Rectal smooth muscle tissue (tissue), 1 donor: ENCODE measurements around the gene AANAT.

Experiments used
- H3K27ac ChIP-seq: one replicate; pipeline ENCODE4 v1.7.0; 2013; ENCODE audit warnings: low read depth, low read length, inconsistent platforms
- H3K27me3 ChIP-seq: one replicate; pipeline ENCODE4 v1.7.0; 2013; ENCODE audit warnings: low read length; ENCODE audit not compliant: control insufficient read depth, insufficient read depth
- H3K36me3 ChIP-seq: one replicate; pipeline ENCODE4 v1.7.0; 2013; ENCODE audit warnings: low read length; ENCODE audit not compliant: control insufficient read depth, insufficient read depth
- H3K4me1 ChIP-seq: one replicate; pipeline ENCODE4 v1.7.0; 2013; ENCODE audit warnings: low read length; ENCODE audit not compliant: control insufficient read depth, insufficient read depth
- H3K4me3 ChIP-seq: one replicate; pipeline ENCODE4 v1.7.0; 2013; ENCODE audit warnings: low read length
- H3K9ac ChIP-seq: one replicate; pipeline ENCODE4 v1.7.0; 2013; ENCODE audit warnings: low read length

AANAT gene

GRCh38 chr17:76487451-76488192 is 20.2 kb downstream of the AANAT start:
- no peaks in the 10 kb centered on the region for H3K27me3 ChIP-seq
- H3K4me3 ChIP-seq: no peak overlapping the region
- no peak overlapping the region for H3K27ac ChIP-seq
- no peaks in the 10 kb centered on the region for H3K36me3 ChIP-seq
- H3K4me1 ChIP-seq: no peaks in the 10 kb centered on the region
- no peak overlapping the region for H3K9ac ChIP-seq

DNA sequence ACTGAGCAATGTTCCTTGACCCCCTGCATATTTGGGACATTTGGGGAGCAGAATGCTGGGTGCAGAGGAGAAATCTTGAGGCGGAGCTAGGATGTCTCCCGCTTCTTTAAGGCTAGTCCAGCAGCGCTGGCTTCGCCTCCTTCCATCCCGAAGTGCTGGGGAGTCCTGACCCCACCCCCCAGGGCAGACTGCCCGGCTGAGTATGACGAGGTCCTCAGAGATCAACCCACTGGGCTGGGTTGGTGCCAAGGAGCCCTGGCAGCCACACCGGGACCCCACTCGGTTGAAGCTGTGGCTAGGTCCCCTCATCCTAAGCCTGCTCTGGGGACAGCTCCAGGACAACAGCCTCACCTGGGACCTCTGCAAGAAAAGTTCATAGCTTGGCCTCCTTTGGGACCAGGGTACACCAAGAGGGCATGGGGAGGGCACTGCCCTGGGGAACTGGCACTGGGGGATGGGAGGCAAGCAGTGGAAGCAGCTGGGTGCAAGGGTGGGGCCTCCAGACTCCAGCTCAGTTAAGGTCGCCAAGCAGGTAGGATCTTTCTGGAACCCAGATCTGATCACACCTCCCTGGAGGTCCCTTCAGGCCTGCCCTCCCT is 22.8 kb downstream of the AANAT start:
- Histone ChIP-seq H3K27ac (no peak overlapping the region), H3K27me3 (no peaks in the 10 kb centered on the region), H3K9ac (no peak overlapping the region), H3K4me1 (no peaks in the 10 kb centered on the region), H3K36me3 (no peaks in the 10 kb centered on the region), H3K4me3 (no peak overlapping the region)

DNA sequence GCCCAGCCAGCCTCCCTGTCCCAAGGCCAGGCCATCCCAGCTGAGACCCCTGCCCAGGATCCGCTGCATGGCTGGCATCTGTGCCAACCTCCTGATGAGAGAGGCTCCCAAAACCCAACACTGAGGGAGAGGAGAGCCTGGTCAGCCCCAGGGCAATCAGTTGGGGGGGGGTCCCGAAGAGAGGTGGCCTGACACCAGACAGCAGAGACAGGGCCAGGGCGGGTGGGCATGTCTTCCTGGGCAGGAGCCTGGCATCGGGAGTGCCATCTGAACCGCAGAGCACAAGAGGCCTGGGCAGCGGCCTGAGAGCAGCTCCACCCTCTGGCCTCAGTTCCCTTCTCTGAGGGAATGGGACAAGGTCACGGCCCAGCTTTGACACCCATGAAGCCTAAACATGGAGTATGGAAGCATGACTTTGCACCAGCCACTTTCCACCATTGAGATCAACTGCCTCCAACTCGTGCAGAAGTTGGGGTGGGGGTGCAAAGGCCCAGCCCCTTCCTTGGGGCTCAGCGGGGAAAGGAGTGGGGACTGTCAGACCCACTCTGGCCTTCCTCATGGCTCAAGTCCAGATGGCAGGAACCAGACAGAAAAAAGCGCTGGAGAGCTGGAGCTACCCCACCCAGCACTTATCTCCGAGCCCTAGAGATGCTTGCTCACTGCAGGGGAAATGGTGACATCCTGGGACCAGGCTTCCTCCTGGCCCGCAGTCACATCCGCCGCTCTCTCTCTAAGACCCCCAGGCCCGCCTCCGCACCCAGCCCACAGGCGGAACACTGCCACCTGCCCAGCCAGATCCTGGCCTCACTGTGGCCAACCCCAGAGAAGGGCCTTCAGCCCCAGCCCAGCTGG is 24.1 kb downstream of the AANAT start:
- H3K27me3 ChIP-seq: no peaks in the 10 kb centered on the region
- H3K9ac ChIP-seq: no peak overlapping the region
- no peaks in the 10 kb centered on the region for H3K4me1 ChIP-seq
- H3K36me3 ChIP-seq: no peaks in the 10 kb centered on the region
- no peak overlapping the region for H3K4me3 ChIP-seq
- no peak overlapping the region for H3K27ac ChIP-seq

GRCh38 chr17:76492123-76492988 is 25.0 kb downstream of the AANAT start:
- Histone ChIP-seq H3K36me3 (no peaks in the 10 kb centered on the region), H3K4me3 (peak overlapping the region; percentile 34), H3K4me1 (no peaks in the 10 kb centered on the region), H3K27ac (peak overlapping the region; percentile 41), H3K9ac (no peak overlapping the region), H3K27me3 (no peaks in the 10 kb centered on the region)

- H3K4me3 ChIP-seq: peak overlapping the region; percentile 34
- H3K27me3 ChIP-seq: no peaks in the 10 kb centered on the region
- H3K27ac ChIP-seq: peak overlapping the region; percentile 41
- H3K4me1 ChIP-seq: no peaks in the 10 kb centered on the region
- no peaks in the 10 kb centered on the region for H3K36me3 ChIP-seq
- no peak overlapping the region for H3K9ac ChIP-seq
These were observed 25.6 kb downstream of the AANAT start for GRCh38 chr17:76492989-76493501.

DNA sequence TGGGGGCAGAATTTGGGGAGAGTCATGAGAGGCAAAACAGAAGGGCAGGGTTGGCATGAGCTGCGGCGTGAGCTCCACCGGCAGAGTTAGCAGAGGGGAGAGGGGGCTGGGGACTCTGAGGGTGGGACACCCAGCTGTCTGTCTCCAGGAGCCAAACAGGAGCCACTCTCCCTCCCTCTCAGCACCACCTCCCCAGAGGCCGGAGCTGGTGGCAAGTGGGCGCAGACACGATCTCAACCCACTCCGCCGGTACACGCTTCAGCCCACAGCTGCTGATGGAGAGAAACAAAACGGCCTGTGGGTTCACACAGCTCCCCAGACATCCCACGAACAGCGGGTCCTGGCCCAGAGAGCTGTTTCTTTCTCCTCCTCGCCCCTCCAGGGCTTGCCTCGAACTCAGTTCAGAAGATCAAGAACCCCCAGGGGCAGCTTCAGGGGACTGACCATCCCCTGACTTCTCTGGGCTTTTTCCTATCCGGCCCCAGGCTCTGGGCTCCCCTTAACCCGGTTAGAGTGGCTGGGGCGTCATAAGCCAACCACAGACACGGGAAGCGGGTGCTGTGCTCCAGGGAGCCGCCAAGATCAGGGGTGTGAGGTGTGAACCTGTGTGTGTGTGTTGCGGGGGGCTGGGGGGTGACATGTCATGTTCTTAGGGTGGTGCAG is 26.2 kb downstream of the AANAT start:
- H3K4me1 ChIP-seq: no peaks in the 10 kb centered on the region

GRCh38 chr17:76495663-76496400 is 28.4 kb downstream of the AANAT start:
- Histone ChIP-seq H3K4me1 (peaks cover 3% of the 10 kb centered on the region), H3K9ac (no peak overlapping the region), H3K36me3 (no peaks in the 10 kb centered on the region), H3K27me3 (no peaks in the 10 kb centered on the region), H3K4me3 (no peak overlapping the region), H3K27ac (no peak overlapping the region)

More for the DNA sequence above, 26.2 kb downstream of the AANAT start:
- Histone ChIP-seq H3K9ac (no peak overlapping the region), H3K4me3 (peak overlapping the region; percentile 34), H3K36me3 (no peaks in the 10 kb centered on the region), H3K27me3 (no peaks in the 10 kb centered on the region), H3K27ac (no peak overlapping the region)

DNA sequence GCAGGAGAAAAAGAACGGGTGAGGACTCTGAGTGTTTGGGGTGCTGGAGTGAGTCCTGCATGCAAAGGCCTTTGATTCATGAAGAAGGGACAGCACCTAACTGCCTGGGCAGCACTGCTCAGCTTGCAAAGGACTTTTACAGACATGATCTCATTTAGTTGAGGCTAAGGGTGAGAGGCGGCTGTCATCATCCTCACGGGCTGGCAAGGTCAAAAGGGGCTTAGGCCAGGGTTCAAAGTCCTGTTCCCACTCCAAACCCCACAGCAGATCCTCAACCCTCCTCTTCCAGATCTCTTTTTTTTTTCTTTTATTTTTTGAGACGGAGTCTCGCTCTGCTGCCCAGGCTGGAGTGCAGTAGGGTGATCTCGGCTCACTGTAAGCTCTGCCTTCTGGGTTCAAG is 29.1 kb downstream of the AANAT start:
- Histone ChIP-seq H3K4me3 (no peak overlapping the region), H3K9ac (no peak overlapping the region), H3K4me1 (peaks cover 3% of the 10 kb centered on the region), H3K27ac (no peak overlapping the region), H3K27me3 (no peaks in the 10 kb centered on the region), H3K36me3 (no peaks in the 10 kb centered on the region)

GRCh38 chr17:76497699-76497978 is 30.2 kb downstream of the AANAT start:
- H3K27ac ChIP-seq: no peak overlapping the region
- no peak overlapping the region for H3K4me3 ChIP-seq
- H3K4me1 ChIP-seq: peaks cover 7% of the 10 kb centered on the region
- no peaks in the 10 kb centered on the region for H3K27me3 ChIP-seq
- H3K9ac ChIP-seq: no peak overlapping the region
- H3K36me3 ChIP-seq: no peaks in the 10 kb centered on the region

DNA sequence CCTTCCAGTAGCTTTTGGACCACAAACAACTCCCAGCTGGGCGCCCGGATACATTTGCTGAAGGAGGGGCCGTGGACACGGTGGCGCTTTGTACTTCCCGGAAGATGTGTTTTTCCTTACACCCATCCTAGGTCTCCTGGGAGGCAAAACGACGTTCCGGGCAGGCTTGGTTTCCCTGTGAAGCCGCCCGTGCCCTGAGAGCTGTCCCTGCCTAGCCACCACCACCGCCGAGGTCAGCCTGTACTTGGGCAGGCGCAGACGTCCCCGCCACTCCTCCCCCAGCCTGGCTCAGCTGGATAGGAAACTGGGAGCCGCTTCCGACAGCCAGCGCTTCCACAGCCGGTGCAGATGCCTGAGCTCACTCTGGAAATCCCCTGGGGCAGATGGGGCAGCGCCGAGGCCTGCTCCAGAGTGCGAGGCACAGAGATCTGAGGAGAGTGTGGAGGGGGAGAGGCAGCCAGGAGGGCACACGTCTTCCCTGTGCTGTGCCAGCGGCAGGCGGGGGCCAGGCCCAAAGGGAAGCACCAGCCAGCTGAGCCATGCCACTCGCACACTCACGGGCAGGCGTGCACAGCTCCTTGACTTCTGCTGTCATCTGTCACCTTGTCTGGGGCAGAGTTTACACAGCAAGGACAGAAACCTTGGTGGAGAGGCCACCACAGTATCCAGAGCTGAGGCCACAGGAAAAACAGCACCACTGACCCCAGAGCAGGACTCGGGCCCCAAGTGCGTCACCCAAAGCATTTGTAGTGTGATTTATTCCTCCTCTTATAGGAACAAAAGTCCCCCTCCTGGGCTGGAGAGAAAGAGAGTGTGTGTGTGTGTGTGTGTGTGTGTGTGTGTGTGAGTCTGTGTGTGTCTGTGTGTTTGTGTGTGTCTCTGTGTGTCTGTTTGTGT is 30.8 kb downstream of the AANAT start:
- Histone ChIP-seq H3K36me3 (no peaks in the 10 kb centered on the region), H3K4me1 (peaks cover 7% of the 10 kb centered on the region), H3K9ac (no peak overlapping the region), H3K4me3 (peak overlapping the region; percentile 1), H3K27ac (peak overlapping the region; percentile 67), H3K27me3 (no peaks in the 10 kb centered on the region)
